A549 (cell line): ENCODE measurements around the gene ITGB7. TPM values are rescaled to one million over a fixed set of nuclear protein-coding genes. Genes with fewer than 3 reads are reported as not detected.

Experiments used
- ATAC-seq, 2 experiments: fragments of 200-7000 bp in 1 of 2; fragments of >200 bp in 1 of 2; cut with Nextera tagmentation in 1 of 2; cut with Tn5 transposase in 1 of 2; 3 replicates each; pipeline versions ENCODE4 v1.8.0 to v1.9.1; 2018 to 2020; ENCODE audit warnings: mild to moderate bottlenecking in 1 of 2, moderate library complexity in 1 of 2
- CTCF ChIA-PET: fragments of 300-600 bp; sonication (Branson Sonifier 250); formaldehyde crosslinking; extraction: SDS; loops from one replicate; lab custom pipeline; 2021; ENCODE audit warnings: antibody characterized with exemption, inconsistent platforms; lab: Yijun Ruan, JAX
- POLR2A ChIA-PET: fragments of 350-600 bp; formaldehyde crosslinking; extraction: SDS; loops from one replicate; lab custom pipeline; 2021; ENCODE audit warnings: antibody characterized with exemption, inconsistent platforms; lab: Yijun Ruan, JAX
- DNase-seq, 2 experiments: peaks; one replicate each; pipeline versions ENCODE4 v3.0.0 to v3.0.0-alpha.2; 2011 to 2016; ENCODE audit warnings: low read depth in 1 of 2, low spot score in 1 of 2
- FAIRE-seq: peaks from 2 replicates; lab custom pipeline; 2011; peaks lifted over from hg19 to GRCh38; lab: Jason Lieb, UNC
- H3K27ac ChIP-seq, 2 experiments: fragments of >200 bp; sonication (Bioruptor Twin); formaldehyde crosslinking; 3 replicates each; pipeline ENCODE4 v1.5.1; 2016 to 2017
- H3K4me1 ChIP-seq: fragments of >200 bp; sonication (Bioruptor Twin); formaldehyde crosslinking; 3 replicates; pipeline ENCODE4 v1.6.1; 2016
- H3K4me2 ChIP-seq: fragments of >200 bp; sonication (Bioruptor Twin); formaldehyde crosslinking; 3 replicates; pipeline ENCODE4 v1.6.1; 2016
- H3K4me3 ChIP-seq: fragments of >200 bp; sonication (Bioruptor Twin); formaldehyde crosslinking; 3 replicates; pipeline ENCODE4 v1.5.1; 2016
- H3K9me3 ChIP-seq: fragments of >200 bp; sonication (Bioruptor Twin); formaldehyde crosslinking; 3 replicates; pipeline ENCODE4 v1.6.1; 2016
- BHLHE40 ChIP-seq: IDR thresholded peaks from 2 replicates; pipeline ENCODE4 v1.6.1; 2012; ENCODE audit warnings: low read depth, low read length, inconsistent platforms
- CBX2 ChIP-seq: fragments of 200-600 bp; sonication (generic); IDR thresholded peaks from 2 replicates; pipeline ENCODE4 v1.6.1; 2016; ENCODE audit warnings: low read depth, mild to moderate bottlenecking, borderline replicate concordance
- CBX8 ChIP-seq: fragments of 200-600 bp; sonication (generic); IDR thresholded peaks from 2 replicates; pipeline ENCODE4 v1.6.1; 2016
- EHMT2 ChIP-seq: fragments of 200-600 bp; sonication (generic); IDR thresholded peaks from 2 replicates; pipeline ENCODE4 v1.6.1; 2016; ENCODE audit warnings: antibody characterized with exemption, low read depth, mild to moderate bottlenecking, moderate library complexity
- ESRRA ChIP-seq: fragments of 150-350 bp; IDR thresholded peaks from 2 replicates; pipeline ENCODE4 v1.6.1; 2014; ENCODE audit warnings: mild to moderate bottlenecking, low read length, borderline replicate concordance
- FOXS1 ChIP-seq: fragments of 250-450 bp; sonication (Bioruptor Pico); IDR thresholded peaks from 2 replicates; pipeline ENCODE4 v1.5.0; 2020; ENCODE audit warnings: mild to moderate bottlenecking, moderate library complexity
- HEYL ChIP-seq: fragments of 250-450 bp; sonication (Bioruptor Pico); IDR thresholded peaks from 2 replicates; pipeline ENCODE4 v1.8.0; 2021; ENCODE audit warnings: mild to moderate bottlenecking, moderate library complexity
- JUNB ChIP-seq: fragments of >200 bp; sonication (Bioruptor Twin); formaldehyde crosslinking; IDR thresholded peaks from 2 replicates; pipeline ENCODE4 v1.6.1; 2016
- MAFK ChIP-seq: fragments of 450-650 bp; IDR thresholded peaks from 2 replicates; pipeline ENCODE4 v1.6.1; 2014; ENCODE audit not compliant: partially characterized antibody
- MAZ ChIP-seq: fragments of 150-350 bp; IDR thresholded peaks from 2 replicates; pipeline ENCODE4 v1.6.1; 2014; ENCODE audit warnings: antibody characterized with exemption, low read depth, low read length, borderline replicate concordance
- NFE2L2 ChIP-seq: fragments of 150-350 bp; conservative IDR thresholded peaks from 2 replicates; pipeline ENCODE4 v1.6.1; 2014; ENCODE audit warnings: low read length
- NPAS2 ChIP-seq: fragments of 250-450 bp; sonication (Bioruptor Pico); IDR thresholded peaks from 2 replicates; pipeline ENCODE4 v1.8.0; 2022; ENCODE audit warnings: mild to moderate bottlenecking, moderate library complexity, borderline replicate concordance
- NR3C1 ChIP-seq: fragments of >200 bp; sonication (Bioruptor Twin); formaldehyde crosslinking; IDR thresholded peaks from 3 replicates; pipeline ENCODE4 v1.6.1; 2017
- PHF8 ChIP-seq: fragments of 200-600 bp; sonication (generic); IDR thresholded peaks from 2 replicates; pipeline ENCODE4 v1.6.1; 2016; ENCODE audit warnings: low read depth, mild to moderate bottlenecking, antibody characterized with exemption, moderate library complexity, borderline replicate concordance
- POLR2A ChIP-seq: IDR thresholded peaks from 2 replicates; pipeline ENCODE4 v1.6.1; 2012; ENCODE audit warnings: mild to moderate bottlenecking, low read length
- POLR2AphosphoS2 ChIP-seq: conservative IDR thresholded peaks from 2 replicates; pipeline ENCODE4 v1.6.1; 2012; ENCODE audit warnings: low read length, improper control_type of control experiment, inconsistent platforms
- RARB ChIP-seq: fragments of 250-450 bp; sonication (Bioruptor Pico); IDR thresholded peaks from 2 replicates; pipeline ENCODE4 v1.8.0; 2021; ENCODE audit warnings: mild to moderate bottlenecking, moderate library complexity
- RCOR1 ChIP-seq: fragments of 150-350 bp; IDR thresholded peaks from 2 replicates; pipeline ENCODE4 v1.6.1; 2014; ENCODE audit warnings: antibody characterized with exemption, low read length, low read depth
- RFX5 ChIP-seq: fragments of 450-650 bp; IDR thresholded peaks from 2 replicates; pipeline ENCODE4 v1.7.1; 2014; ENCODE audit warnings: antibody characterized with exemption, mild to moderate bottlenecking, moderate library complexity
- SREBF2 ChIP-seq: fragments of 450-650 bp; IDR thresholded peaks from 2 replicates; pipeline ENCODE4 v1.6.1; 2014; ENCODE audit warnings: mild to moderate bottlenecking, moderate library complexity
- TFCP2L1 ChIP-seq: fragments of 250-450 bp; sonication (Bioruptor Pico); IDR thresholded peaks from 2 replicates; pipeline ENCODE4 v1.5.0; 2021; ENCODE audit warnings: mild to moderate bottlenecking
- TP53 ChIP-seq: fragments of 250-450 bp; sonication (Bioruptor Pico); IDR thresholded peaks from 2 replicates; pipeline ENCODE4 v1.5.0; 2021; ENCODE audit warnings: mild to moderate bottlenecking, moderate library complexity
- ZC3H11A ChIP-seq: fragments of 450-650 bp; IDR thresholded peaks from 2 replicates; pipeline ENCODE4 v1.6.1; 2014; ENCODE audit warnings: antibody characterized with exemption, mild to moderate bottlenecking
- WGBS: methylation state at CpG from one replicate; pipeline ENCODE4 v1.1.6; 2017; ENCODE audit errors: missing lambda C conversion rate; 5-methylcytosine and 5-hydroxymethylcytosine counted together
- polyA plus RNA-seq, 4 experiments: library from polyadenylated mRNA; depleted of rRNA in 3 of 4; stranded (reverse); fragments of >200 nt; fragmentation: RNase III in 1 of 4; extraction: RNeasy Plus Mini Kit Qiagen cat#74134 plus additional on column Dnase treatment in 1 of 4; gene quantifications; 2 replicates in 3 of 4; 3 replicates in 1 of 4; pipeline ENCODE4 v1.2.3, GENCODE V29; 2011 to 2017
- TF ChIP-seq, protein P1 (sequence below): fragments of 450-650 bp; IDR thresholded peaks from 2 replicates; pipeline ENCODE4 v1.6.1; 2014; ENCODE audit warnings: antibody characterized with exemption
- TF ChIP-seq, protein P2 (sequence below): fragments of >200 bp; sonication (Bioruptor Twin); formaldehyde crosslinking; IDR thresholded peaks from 3 replicates; pipeline ENCODE4 v1.5.1; 2016
- TF ChIP-seq, protein P3 (sequence below): fragments of 200-600 bp; sonication (generic); IDR thresholded peaks from 2 replicates; pipeline ENCODE4 v1.6.1; 2016; ENCODE audit warnings: antibody characterized with exemption, mild to moderate bottlenecking, moderate library complexity

Gene ITGB7
- polyA plus RNA-seq, 2 of the 4 experiments (the other 2 are of a cell fraction) = 0.54 to 0.56 TPM

DNA sequence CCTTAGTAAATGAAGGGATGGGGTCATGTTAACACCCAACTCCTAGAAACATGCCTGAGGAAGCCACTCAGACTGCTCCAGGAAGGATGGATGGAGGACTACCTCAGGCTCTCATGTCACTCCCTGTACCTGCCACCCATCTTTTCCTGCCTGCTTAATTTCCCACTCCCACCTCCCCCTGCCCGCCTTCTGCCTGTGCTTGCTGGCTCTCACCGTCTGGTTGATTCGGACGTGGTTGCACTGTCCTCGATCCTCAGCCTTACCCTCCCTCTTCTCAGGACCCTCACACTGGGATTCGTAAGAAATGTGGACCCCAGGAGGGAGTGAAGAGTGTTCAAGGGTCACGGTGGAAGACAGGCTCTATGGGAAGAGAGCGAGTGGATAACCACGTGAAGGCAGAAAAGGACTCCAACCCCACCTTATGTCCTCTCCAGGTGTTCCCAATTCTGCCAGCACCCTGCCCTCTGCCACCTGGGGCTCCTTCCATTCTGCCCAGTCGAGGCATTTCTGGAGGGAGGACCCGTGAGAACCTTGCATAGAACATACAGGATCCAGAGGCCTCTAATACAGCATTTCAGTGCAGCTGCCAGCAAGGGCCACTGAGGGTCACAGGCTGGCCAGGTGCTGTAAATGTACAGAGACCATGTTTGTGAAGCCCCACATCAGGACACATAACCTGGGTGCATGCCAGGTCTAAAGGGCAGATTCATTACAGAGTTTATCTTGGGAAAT lies 12.9 kb downstream of the ITGB7 start:
- CTCF ChIA-PET = interaction anchor here (0.5 to 36.2 kb wide), 11 partner anchors 13 to 175 kb away, joined by 3 to 1046 read pairs (median 52); partner anchors contain the start of genes CSAD, ITGB7, MYG1 and PFDN5
- FAIRE-seq (no peak), DNase-seq (no peak)
- H3K27ac ChIP-seq = no peak overlapping the region
- POLR2A ChIA-PET = interaction anchor here (0.9 to 2.0 kb wide), 3 partner anchors 14 to 128 kb away, joined by 4 to 9 read pairs (median 4); partner anchors contain the start of genes CSAD, SPRYD3 and ZNF740
- TF ChIP-seq RFX5 (no peak), PHF8 (no peak), SREBF2 (no peak), ESRRA (no peak), RARB (no peak), JUNB (no peak), POLR2AphosphoS2 (no peak), EHMT2 (no peak), MAFK (no peak), NFE2L2 (no peak)
- TF ChIP-seq, protein P1, sequence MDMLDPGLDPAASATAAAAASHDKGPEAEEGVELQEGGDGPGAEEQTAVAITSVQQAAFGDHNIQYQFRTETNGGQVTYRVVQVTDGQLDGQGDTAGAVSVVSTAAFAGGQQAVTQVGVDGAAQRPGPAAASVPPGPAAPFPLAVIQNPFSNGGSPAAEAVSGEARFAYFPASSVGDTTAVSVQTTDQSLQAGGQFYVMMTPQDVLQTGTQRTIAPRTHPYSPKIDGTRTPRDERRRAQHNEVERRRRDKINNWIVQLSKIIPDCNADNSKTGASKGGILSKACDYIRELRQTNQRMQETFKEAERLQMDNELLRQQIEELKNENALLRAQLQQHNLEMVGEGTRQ = no peak
- TF ChIP-seq, protein P2, sequence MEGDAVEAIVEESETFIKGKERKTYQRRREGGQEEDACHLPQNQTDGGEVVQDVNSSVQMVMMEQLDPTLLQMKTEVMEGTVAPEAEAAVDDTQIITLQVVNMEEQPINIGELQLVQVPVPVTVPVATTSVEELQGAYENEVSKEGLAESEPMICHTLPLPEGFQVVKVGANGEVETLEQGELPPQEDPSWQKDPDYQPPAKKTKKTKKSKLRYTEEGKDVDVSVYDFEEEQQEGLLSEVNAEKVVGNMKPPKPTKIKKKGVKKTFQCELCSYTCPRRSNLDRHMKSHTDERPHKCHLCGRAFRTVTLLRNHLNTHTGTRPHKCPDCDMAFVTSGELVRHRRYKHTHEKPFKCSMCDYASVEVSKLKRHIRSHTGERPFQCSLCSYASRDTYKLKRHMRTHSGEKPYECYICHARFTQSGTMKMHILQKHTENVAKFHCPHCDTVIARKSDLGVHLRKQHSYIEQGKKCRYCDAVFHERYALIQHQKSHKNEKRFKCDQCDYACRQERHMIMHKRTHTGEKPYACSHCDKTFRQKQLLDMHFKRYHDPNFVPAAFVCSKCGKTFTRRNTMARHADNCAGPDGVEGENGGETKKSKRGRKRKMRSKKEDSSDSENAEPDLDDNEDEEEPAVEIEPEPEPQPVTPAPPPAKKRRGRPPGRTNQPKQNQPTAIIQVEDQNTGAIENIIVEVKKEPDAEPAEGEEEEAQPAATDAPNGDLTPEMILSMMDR = no peak
- TF ChIP-seq, all 56 proteins: peak for 0
- no peaks in the 10 kb centered on the region for H3K9me3 ChIP-seq
- H3K4me1 ChIP-seq = peaks cover 37% of the 10 kb centered on the region
- 74% methylated on average over 11 of the region's 11 CpGs for WGBS
- H3K4me2 ChIP-seq = no peak overlapping the region
- no peak for ATAC-seq
- H3K4me3 ChIP-seq = no peak overlapping the region

DNA sequence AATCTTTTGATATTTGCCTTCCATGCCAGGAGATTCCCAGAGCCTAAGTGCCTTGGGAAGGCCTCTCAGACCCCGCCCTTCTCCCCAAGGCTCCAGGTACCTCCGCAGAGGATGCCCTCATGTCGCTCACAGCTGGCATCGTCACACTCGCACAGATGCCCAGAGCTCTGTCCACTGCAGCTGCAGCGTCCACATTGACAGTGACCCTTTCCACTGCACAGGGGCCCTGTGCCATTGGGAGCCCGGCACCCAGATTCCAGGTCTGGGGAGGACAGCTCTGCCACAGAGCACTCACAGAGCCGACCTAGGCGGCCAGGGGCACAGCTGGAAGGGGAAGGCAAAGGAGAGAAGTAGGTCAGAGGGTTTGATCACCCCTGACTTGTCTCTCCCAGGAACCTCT lies 14.0 kb downstream of the ITGB7 start:
- no peak for ATAC-seq
- H3K4me2 ChIP-seq = no peak overlapping the region
- TF ChIP-seq, protein P1 = no peak
- WGBS = 90% methylated on average over 9 of the region's 9 CpGs
- ChIA-PET POLR2A (interaction anchor here (1.7 to 5.4 kb wide), 2 partner anchors 12 to 33 kb away, joined by 4 to 33 read pairs; partner anchors contain the start of genes CSAD and ZNF740), CTCF (interaction anchor here (0.7 to 36.2 kb wide), 7 partner anchors 12 to 127 kb away, joined by 3 to 646 read pairs (median 7); partner anchors contain the start of genes CSAD and ZNF740)
- H3K4me3 ChIP-seq = no peak overlapping the region
- no peak overlapping the region for H3K27ac ChIP-seq
- H3K4me1 ChIP-seq = peaks cover 33% of the 10 kb centered on the region
- no peak for FAIRE-seq
- H3K9me3 ChIP-seq = no peaks in the 10 kb centered on the region
- no peak for DNase-seq

DNA sequence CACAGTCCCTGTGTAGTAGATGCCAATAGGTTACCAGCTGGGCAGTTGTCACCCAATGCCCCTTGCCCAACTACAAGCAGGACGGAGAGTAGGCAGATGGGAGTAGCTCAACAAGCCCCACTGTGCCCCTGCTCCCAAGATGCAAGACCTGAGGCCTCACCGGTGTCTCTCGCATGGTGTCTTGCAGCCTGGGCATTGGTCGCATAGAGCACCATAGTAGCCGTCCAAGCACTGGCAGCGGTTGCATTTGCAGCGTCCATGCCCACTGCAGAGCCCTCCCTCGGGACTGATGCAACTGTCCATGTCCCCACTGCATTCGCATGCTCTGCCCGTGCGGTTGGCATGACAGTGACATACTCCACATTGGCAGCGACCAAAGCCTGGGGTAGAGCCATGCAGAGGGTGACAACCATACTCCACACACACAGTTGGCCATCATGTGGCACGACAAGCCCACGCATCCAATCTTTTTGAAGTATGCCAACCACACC lies 14.5 kb downstream of the ITGB7 start:
- no peak for DNase-seq
- Histone ChIP-seq H3K4me3 (no peak overlapping the region), H3K4me2 (no peak overlapping the region), H3K9me3 (no peaks in the 10 kb centered on the region), H3K27ac (no peak overlapping the region), H3K4me1 (peaks cover 29% of the 10 kb centered on the region)
- FAIRE-seq = no peak
- ChIA-PET CTCF (interaction anchor here (0.7 to 36.2 kb wide), 8 partner anchors 6 to 127 kb away, joined by 3 to 646 read pairs (median 30); partner anchors contain the start of genes CSAD, ITGB7 and ZNF740), POLR2A (interaction anchor here (1.7 to 5.4 kb wide), 2 partner anchors 12 to 33 kb away, joined by 4 to 33 read pairs; partner anchors contain the start of genes CSAD and ZNF740)
- no peak for ATAC-seq
- 95% methylated on average over 14 of the region's 14 CpGs for WGBS
- TF ChIP-seq RARB (no peak), NPAS2 (CRISPR knock-in tag) (no peak), FOXS1 (CRISPR knock-in tag) (no peak), TP53 (no peak), RCOR1 (no peak), NFE2L2 (no peak), TFCP2L1 (CRISPR knock-in tag) (no peak), HEYL (CRISPR knock-in tag) (no peak), ZC3H11A (no peak), CBX8 (no peak), MAZ (no peak), CBX2 (no peak), POLR2A (no peak), BHLHE40 (no peak), MAFK (no peak), NR3C1 (no peak)
- TF ChIP-seq, protein P3, sequence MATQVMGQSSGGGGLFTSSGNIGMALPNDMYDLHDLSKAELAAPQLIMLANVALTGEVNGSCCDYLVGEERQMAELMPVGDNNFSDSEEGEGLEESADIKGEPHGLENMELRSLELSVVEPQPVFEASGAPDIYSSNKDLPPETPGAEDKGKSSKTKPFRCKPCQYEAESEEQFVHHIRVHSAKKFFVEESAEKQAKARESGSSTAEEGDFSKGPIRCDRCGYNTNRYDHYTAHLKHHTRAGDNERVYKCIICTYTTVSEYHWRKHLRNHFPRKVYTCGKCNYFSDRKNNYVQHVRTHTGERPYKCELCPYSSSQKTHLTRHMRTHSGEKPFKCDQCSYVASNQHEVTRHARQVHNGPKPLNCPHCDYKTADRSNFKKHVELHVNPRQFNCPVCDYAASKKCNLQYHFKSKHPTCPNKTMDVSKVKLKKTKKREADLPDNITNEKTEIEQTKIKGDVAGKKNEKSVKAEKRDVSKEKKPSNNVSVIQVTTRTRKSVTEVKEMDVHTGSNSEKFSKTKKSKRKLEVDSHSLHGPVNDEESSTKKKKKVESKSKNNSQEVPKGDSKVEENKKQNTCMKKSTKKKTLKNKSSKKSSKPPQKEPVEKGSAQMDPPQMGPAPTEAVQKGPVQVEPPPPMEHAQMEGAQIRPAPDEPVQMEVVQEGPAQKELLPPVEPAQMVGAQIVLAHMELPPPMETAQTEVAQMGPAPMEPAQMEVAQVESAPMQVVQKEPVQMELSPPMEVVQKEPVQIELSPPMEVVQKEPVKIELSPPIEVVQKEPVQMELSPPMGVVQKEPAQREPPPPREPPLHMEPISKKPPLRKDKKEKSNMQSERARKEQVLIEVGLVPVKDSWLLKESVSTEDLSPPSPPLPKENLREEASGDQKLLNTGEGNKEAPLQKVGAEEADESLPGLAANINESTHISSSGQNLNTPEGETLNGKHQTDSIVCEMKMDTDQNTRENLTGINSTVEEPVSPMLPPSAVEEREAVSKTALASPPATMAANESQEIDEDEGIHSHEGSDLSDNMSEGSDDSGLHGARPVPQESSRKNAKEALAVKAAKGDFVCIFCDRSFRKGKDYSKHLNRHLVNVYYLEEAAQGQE = no peak
